GM21576 (cell line): ENCODE data around the gene RNF34.

Experiments used
- ATAC-seq: cut with Tn5 transposase; IDR thresholded peaks from one replicate; pipeline ENCODE4 v1.9.1; 2021; ENCODE audit warnings: mild to moderate bottlenecking, moderate library complexity; ENCODE audit not compliant: unreplicated experiment

RNF34 gene

DNA sequence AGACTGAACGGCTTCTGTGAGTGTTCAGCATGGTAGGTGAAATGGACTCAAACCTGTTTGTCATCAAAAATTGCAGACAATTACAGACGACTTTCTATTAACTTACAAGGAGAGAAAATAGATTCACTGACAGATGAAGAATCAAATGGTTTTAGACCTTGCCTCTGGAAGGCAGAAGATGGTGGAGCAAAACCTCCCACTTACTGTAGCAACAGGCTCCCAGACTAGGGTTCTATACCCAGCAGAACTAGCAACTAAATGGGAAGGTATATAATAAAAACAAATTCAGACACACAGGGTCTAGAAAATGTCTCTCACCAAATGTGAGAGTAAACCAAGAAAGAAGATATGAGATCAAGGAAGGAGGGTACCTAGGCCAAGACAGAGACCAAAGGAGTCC, 36.8 kb downstream of the RNF34 start:
- no peak for ATAC-seq

DNA sequence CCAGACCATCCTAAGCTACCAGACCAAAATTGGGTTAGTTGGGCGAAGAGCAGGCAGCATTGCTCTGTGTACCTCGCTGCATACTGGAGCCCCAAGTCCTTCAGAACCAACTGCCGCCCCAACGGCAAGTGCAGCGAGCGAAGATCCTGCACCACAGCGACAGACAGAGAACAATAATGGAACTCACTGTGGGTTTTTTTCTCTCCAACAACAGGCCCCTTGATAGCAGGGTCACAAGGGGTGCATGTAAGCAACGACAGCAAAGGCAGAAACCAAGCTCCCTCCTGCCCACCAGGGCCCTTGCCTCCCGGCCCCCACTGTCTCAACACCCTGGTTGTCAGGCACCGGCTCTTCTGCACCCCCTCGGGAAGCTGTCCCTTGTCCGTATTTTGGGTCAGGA, 39.0 kb downstream of the RNF34 start:
- no peak for ATAC-seq

GRCh38 chr12:121439715-121440114, 39.8 kb downstream of the RNF34 start:
- no peak for ATAC-seq

- no peak for ATAC-seq
Measured at GRCh38 chr12:121440768-121441167, 40.9 kb downstream of the RNF34 start.

- ATAC-seq = no peak
Measured at GRCh38 chr12:121441555-121441954, 41.6 kb downstream of the RNF34 start.

- ATAC-seq = no peak
Measured at GRCh38 chr12:121442028-121442948, 42.4 kb downstream of the RNF34 start.

DNA sequence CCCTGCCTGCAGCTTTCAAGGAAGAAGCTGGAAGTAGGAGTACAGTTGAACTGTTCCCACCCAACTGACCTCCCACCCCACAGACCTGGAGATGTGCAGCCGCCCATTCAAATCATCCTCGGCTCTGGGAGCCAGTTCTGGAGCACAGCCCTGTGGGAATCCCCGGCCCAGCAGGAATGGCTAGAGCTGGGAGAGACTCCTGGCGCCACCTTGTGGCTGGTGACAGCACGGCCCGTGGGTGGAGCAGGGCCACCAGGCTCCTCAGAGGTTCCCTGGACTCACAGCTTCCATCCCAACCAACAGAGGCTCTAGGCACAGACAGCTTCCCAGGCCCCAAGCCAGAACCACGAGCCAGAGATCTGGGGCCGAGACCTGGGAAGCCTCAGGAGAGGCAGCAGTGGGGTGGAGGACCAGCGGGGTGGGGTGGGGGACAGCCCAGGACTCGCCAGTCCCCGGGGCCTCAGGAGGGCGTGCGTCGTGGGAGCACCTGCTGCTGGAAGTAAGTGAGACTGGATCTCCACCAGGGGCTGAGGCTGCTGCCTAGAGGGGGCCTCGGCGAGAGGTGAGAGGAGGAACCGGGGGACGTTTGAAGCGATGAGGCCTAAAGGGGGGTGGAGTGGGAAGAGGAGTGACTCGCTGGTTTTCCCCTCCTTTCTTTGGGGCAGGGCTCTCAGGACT, 43.4 kb downstream of the RNF34 start:
- no peak for ATAC-seq

DNA sequence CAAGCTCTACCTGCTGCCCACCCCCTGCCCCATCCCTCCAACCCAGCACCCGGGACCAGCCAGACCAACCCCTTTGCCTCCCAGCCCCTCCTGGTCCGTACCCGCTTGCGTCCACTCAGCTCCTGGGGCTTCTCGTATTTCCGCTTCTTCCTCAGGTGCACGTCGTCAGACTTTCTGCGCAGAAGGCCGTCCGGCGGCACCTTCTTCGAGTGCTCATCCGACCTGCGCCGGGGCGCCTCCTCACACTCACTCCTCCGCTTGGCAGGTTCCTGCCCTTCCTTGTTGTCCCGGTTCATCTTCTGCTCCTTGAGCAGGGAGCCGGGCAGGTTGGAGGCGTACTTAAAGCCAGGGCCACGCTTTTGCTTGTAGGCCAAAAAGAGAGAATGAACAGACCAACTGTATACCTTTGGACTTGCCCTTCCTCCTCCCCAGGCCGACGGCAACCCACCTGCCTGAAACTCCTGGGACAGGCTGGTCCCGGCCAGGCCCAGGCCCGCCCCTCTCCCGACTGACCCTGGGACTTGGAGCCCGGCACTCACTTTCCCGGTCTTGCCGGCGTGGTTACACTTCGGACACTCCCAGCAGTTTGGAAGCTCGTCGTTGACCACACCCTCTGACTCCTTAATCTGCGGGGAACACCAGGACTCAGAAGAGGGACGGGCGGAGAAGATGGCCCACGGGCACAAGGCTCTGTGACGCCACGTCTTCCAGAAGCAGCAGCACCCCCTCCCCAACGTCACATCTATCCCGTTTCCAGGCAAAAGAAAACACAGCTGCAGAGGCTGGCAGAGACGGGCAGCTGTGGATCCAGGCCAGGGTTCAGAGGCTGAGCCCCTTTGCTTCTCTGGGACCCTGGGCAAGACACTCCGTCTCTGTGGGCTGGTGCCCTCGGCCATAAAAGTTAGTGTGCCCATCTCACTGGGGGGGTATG, 44.3 kb downstream of the RNF34 start:
- ATAC-seq = no peak

GRCh38 chr12:121444842-121445202, 44.9 kb downstream of the RNF34 start:
- ATAC-seq = no peak

DNA sequence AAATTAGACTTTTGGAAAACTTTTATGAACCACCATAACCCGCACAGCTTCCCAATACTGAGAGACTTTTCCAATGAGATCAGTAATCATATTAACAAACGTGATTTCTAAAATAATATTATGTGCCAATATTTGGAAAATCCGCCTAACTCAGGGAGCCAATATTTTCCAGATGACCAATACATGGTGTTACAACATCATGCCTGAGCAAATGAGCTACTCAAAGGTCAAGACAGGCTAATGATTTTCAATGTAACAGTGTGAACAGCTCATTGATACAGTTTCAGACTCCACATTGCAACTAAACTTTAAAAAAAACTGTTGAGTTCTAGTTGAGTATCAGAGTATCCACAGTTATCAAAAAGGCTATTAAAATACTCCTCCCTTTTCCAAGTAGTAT, 46.8 kb downstream of the RNF34 start:
- no peak for ATAC-seq

GRCh38 chr12:121448771-121449315, 48.9 kb downstream of the RNF34 start:
- no peak for ATAC-seq

- ATAC-seq = no peak
Measured at GRCh38 chr12:121451961-121452339, 52.0 kb downstream of the RNF34 start.

DNA sequence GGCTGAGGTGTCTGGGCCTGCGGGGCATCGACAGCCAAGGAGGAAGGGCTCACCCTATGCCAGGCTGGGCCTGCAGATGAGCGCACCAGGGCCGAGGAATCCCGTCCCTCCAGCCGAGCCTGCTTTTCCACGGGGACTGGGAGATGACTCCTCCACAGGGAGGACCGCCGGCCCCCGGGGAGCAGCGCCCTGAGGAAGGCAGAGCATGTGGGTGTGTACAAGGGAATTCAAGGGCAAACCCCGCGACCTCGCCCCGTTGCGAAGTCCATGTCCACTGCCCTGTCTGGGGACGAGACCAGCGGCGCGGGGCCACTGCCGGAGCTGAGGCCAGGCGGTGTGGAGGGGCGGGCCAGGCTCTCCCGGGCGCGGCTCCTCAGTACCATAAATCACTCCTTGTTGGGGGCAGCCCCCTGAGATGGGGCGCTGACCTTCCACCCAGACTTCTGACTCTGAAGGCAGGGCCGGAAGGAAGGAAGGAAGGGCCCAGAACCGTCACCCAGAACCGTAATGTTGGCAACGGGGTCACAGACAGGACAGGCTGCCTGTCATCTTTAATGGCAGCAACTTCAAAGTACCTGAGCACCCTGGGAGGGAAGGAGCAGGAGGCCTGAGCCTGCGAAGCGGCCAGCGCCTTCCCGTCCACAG, 52.5 kb downstream of the RNF34 start:
- no peak for ATAC-seq

DNA sequence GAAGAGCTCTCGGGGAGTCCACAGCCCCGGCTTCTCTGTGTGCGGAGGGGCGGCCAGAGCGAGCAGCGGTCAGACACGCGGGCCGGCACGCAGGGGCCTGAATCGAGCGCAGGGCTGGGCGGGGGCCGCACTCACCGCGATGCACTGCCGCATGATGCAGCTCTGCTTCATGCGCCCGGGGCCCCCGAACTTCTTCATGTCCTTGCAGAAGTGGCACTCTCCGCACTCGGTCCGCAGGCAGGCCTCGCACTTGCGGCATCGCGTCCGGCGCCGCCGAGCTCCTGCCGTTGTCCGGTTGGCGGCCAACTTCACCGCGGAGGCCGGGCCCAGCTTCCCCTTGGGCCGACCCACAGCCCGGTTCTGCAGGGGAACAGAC, 53.1 kb downstream of the RNF34 start:
- ATAC-seq = no peak

DNA sequence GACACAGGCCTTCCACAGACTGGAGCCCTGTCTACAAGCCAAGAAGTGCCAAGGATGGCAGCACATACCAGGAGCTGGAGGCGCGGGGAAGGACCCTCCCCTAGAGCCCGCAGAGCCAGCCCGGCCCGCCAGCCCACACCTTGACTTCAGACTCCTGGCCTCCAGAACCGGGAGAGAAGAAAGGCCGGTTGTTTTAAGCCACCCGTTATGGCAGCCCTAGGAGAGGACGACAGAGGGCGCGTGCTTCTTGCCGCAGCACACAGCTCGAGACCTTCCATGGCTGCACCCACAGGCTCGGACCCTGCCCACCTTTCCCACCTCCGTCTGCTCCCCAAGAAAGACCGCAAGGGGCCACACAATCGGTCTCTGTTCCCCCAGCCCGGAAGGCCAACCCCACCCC, 53.7 kb downstream of the RNF34 start:
- ATAC-seq = no peak

GRCh38 chr12:121454921-121455320, 55.0 kb downstream of the RNF34 start:
- ATAC-seq = no peak

DNA sequence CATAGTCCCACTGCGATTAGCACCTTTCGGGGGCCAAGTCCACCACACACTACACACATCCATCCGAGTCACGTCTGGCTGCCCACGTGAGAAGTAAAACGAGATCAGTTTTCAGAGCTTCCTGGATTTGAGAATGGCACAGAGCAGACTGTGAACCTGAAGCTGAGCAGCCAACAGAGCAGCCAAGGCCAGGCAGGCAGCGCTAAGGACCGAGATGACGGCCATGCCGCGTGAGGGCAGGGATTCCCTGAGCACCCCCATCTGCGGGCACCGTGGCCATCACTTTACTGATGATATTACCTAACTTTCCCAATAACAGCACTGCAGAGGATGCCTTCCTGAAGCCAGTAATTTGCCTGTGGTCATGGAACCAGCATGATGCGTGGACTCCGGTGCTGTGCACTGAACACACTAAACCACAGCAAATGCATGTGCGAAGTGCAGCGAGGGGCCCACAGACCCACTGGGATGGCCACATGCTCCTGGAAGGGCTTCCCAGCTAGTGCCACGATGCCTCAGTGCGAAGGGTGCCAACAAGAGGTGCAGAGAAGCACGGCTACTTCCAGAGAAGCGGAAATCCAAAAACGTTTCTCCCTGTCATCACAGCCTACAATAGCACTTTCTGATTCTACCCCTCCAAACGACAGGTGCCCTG, 56.0 kb downstream of the RNF34 start:
- no peak for ATAC-seq

DNA sequence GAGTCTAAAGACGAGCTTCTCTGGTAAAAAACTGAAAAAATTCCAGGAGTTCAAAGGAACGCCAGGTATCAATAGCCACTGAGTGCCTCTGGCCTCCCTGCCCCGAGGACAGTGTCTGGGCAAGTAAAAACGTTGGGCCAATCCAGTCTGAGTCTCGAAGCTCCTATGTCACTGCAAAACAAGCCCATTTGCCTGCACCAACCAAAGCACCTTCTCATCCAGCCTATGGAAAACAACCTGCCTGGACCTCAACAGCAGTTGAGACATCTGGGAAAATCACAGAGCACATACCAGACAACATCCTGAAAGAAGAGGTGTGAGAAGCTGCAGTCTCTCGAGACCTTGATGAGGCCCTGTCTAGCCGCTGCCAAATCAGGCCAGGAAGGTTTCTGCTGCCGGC, 56.6 kb downstream of the RNF34 start:
- ATAC-seq = no peak

DNA sequence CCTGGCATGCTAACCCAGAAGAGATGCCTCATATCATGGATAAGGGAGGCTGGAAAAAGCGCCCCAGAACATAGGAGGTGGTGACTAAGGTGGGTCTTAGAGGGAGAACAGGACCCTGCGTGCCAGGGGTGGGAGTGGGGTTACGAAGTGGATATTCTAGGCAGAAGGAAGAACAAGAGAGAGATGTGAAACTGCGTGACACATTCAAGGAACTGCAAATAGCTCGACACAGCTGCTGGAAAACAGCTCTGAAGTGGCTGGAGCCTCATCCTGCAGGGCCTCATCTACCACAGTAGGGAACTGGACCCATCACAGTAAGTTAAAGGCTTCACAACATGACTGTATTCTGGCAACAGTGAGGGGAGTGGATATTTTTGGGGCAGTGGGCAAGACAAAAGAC, 61.1 kb downstream of the RNF34 start:
- no peak for ATAC-seq

DNA sequence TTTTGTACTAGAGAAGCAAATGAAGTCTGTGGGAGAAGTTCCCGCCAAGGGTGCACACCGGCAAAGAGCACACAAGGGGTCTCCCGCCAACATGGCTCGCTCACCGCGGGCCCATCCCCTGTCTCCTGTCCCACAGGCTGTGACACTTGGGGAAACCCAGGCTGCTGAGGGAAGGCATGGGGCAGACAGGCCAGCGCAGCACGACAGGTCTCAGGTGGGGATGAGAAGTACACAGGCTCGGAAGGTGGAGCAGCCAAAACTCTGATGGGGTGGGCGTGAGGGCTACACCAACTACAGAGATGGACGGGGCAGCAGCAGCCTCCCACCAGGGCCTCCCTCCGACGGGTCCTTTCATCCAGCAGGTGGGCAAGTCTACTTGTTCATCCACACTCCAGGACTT, 64.4 kb downstream of the RNF34 start:
- no peak for ATAC-seq
